HG03135 (cell line): ENCODE measurements around the gene DSCAM.
"Not testable (repeated sequence)": the region's sequence is repeated elsewhere in the genome, so short reads cannot be mapped to it uniquely, and the experiment has no call there.

Experiments
- ATAC-seq: cut with Tn5 transposase; IDR thresholded peaks from one replicate; pipeline ENCODE4 v1.9.1; 2021; ENCODE audit warnings: mild to moderate bottlenecking, moderate library complexity; ENCODE audit not compliant: unreplicated experiment

DSCAM gene

GRCh38 chr21:40472013-40472412 lies 374.9 kb downstream of the DSCAM start:
- ATAC-seq: no peak

GRCh38 chr21:40471103-40471502 lies 375.9 kb downstream of the DSCAM start:
- ATAC-seq: no peak

GRCh38 chr21:40466893-40467483 lies 380.0 kb downstream of the DSCAM start:
- no peak for ATAC-seq

GRCh38 chr21:40465382-40465781 lies 381.6 kb downstream of the DSCAM start:
- no peak for ATAC-seq

- ATAC-seq: no peak
These were observed 383.8 kb downstream of the DSCAM start for GRCh38 chr21:40463176-40463575.

GRCh38 chr21:40461008-40461407 lies 385.9 kb downstream of the DSCAM start:
- no peak for ATAC-seq

- ATAC-seq: no peak
These were observed 389.2 kb downstream of the DSCAM start for GRCh38 chr21:40457741-40458140.

- no peak for ATAC-seq
These were observed 392.9 kb downstream of the DSCAM start for GRCh38 chr21:40454057-40454456.

GRCh38 chr21:40453183-40453582 lies 393.8 kb downstream of the DSCAM start:
- ATAC-seq: no peak

- no peak for ATAC-seq
These were observed 394.4 kb downstream of the DSCAM start for GRCh38 chr21:40452548-40452947.

GRCh38 chr21:40447016-40447415 lies 399.9 kb downstream of the DSCAM start:
- ATAC-seq: no peak

GRCh38 chr21:40445349-40445921 lies 401.5 kb downstream of the DSCAM start:
- no peak for ATAC-seq

- ATAC-seq: not testable (repeated sequence)
These were observed 407.4 kb downstream of the DSCAM start for GRCh38 chr21:40439581-40439980.

GRCh38 chr21:40438616-40439015 lies 408.3 kb downstream of the DSCAM start:
- no peak for ATAC-seq

- ATAC-seq: no peak
These were observed 410.7 kb downstream of the DSCAM start for GRCh38 chr21:40436261-40436660.

GRCh38 chr21:40433538-40433937 lies 413.4 kb downstream of the DSCAM start:
- ATAC-seq: no peak

GRCh38 chr21:40425981-40426380 lies 421.0 kb downstream of the DSCAM start:
- no peak for ATAC-seq

- no peak for ATAC-seq
These were observed 423.9 kb downstream of the DSCAM start for GRCh38 chr21:40422896-40423635.

GRCh38 chr21:40421121-40421520 lies 425.8 kb downstream of the DSCAM start:
- no peak for ATAC-seq

GRCh38 chr21:40416572-40416971 lies 430.4 kb downstream of the DSCAM start:
- ATAC-seq: no peak

- ATAC-seq: no peak
These were observed 438.4 kb downstream of the DSCAM start for GRCh38 chr21:40408561-40408960.

GRCh38 chr21:40404396-40404800 lies 442.6 kb downstream of the DSCAM start:
- ATAC-seq: no peak
